ENCODE data around the gene ACOX1. TPM values are rescaled to one million over a fixed set of nuclear protein-coding genes. Genes with fewer than 3 reads are reported as not detected.

ACOX1 gene
- total and polyA plus RNA-seq, 2 experiments from 2014 or later = 17.4 to 36.3 TPM

DNA sequence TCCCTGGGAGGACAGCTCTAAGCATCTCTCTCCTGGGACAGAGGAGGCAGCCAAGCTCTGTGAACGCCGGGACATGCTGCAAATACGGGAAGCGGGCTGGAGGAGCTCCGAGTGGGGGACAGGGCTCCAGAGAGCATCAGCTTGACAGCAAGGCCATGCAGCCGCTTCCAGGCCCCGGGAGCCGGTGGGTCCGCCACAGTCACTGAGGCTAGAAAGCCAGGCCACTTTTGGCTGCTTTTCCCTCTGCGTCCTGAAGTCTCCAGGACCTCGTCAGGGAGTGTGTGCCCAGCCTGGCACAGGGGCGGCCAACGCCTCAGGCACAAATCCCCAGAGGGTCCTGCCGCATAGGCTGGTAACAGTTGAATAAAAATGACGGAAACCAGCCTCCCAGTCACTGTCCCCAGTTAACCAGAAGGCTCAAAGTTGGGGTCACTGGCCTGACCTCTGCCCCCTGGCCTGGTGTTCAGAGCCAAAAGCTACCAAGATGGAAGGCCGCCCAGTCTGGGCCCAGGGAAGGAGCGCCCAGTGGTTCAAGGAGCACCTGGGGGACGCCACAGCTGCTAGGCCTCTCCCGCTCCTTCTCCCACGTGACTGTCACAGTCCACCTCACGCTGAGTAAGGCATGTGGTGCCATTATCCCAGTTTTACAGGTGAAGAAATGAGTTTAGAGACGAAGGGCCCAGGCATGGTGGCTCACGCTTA is 79.0 kb downstream of the ACOX1 start:
- Histone ChIP-seq H4K20me1 (ENCODE audit: insufficient read depth) (no peaks in the 10 kb centered on the region), H3K27ac (no peak overlapping the region), H3K9me2 (ENCODE audit: insufficient read depth) (no peaks in the 10 kb centered on the region), H3K79me2 (ENCODE audit: insufficient read depth) (peaks cover 26% of the 10 kb centered on the region), H3K9ac (no peak overlapping the region), H3K9me3 (ENCODE audit: low read depth) (no peaks in the 10 kb centered on the region), H3K4me2 (ENCODE audit: unreplicated experiment) (no peak overlapping the region), H2AFZ (no peak overlapping the region), H3K36me3 (ENCODE audit: low read depth) (no peaks in the 10 kb centered on the region; the same call in 1 of the 2 replicates), H3K4me3 (no peak overlapping the region), H3F3A (ENCODE audit: insufficient read depth) (peaks cover 20% of the 10 kb centered on the region; the same call in 1 of the 2 replicates), H3K27me3 (replicated peaks; ENCODE audit: insufficient read depth) (no peaks in the 10 kb centered on the region), H3K4me1 (ENCODE audit: insufficient read depth) (peaks cover 14% of the 10 kb centered on the region)
- WGBS, 2 experiments (ENCODE audit: low coverage in 1 of 2, low lambda C conversion rate in 2 of 2, missing lambda C conversion rate in 2 of 2) = 87% methylated on average over 22 to 23 of the region's 23 CpGs
- no peak for DNase-seq
- TF ChIP-seq EZH2 (IDR thresholded peaks at IDR 0.05; ENCODE audit: insufficient read depth, poor library complexity, severe bottlenecking) = no peak
- no peak for TF ChIP-seq EZH2phosphoT487 (IDR thresholded peaks at IDR 0.05; ENCODE audit: insufficient read depth, low read depth)
- in situ Hi-C loops (cut with MboI) = loop anchor here (25.0 kb wide), 1 partner anchor 387 kb away; no protein-coding TSS in a partner anchor

DNA sequence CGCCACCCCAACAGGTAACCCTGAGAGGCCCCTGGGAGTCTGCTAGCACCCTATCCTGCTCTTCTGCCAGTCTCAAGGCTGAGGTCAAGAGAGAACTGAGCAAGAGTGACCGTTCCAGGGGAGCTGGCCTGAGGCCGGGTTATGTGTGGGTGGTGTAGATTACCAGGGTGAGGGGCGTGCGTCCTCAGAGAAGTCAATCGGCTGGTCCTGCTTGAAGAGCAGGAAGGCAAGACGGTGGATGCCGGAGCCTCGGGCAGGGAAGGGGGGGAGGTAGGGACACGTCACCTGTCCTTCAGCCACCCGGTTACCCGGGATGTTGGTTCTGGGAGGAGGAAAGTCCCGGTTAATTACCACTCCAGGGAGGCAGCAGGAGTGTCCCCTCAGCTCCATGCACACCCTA is 79.6 kb downstream of the ACOX1 start:
- Histone ChIP-seq H3K9ac (no peak overlapping the region), H3K79me2 (ENCODE audit: insufficient read depth) (peaks cover 32% of the 10 kb centered on the region), H3K27ac (no peak overlapping the region), H4K20me1 (ENCODE audit: insufficient read depth) (no peaks in the 10 kb centered on the region), H3K9me2 (ENCODE audit: insufficient read depth) (no peaks in the 10 kb centered on the region), H3K27me3 (replicated peaks; ENCODE audit: insufficient read depth) (no peaks in the 10 kb centered on the region), H3K4me1 (ENCODE audit: insufficient read depth) (peaks cover 14% of the 10 kb centered on the region), H3F3A (ENCODE audit: insufficient read depth) (peaks cover 20% of the 10 kb centered on the region; the same call in 1 of the 2 replicates), H3K9me3 (ENCODE audit: low read depth) (no peaks in the 10 kb centered on the region), H3K4me3 (no peak overlapping the region), H2AFZ (no peak overlapping the region), H3K36me3 (ENCODE audit: low read depth) (no peaks in the 10 kb centered on the region; the same call in 1 of the 2 replicates), H3K4me2 (ENCODE audit: unreplicated experiment) (no peak overlapping the region)
- WGBS, 2 experiments (ENCODE audit: low coverage in 1 of 2, low lambda C conversion rate in 2 of 2, missing lambda C conversion rate in 2 of 2) = 95 to 98% methylated on average over 11 to 13 of the region's 13 CpGs
- no peak for TF ChIP-seq EZH2 (IDR thresholded peaks at IDR 0.05; ENCODE audit: insufficient read depth, poor library complexity, severe bottlenecking)
- TF ChIP-seq EZH2phosphoT487 (IDR thresholded peaks at IDR 0.05; ENCODE audit: insufficient read depth, low read depth) = no peak
- DNase-seq = no peak
- in situ Hi-C loops (cut with MboI) = no loop called here

DNA sequence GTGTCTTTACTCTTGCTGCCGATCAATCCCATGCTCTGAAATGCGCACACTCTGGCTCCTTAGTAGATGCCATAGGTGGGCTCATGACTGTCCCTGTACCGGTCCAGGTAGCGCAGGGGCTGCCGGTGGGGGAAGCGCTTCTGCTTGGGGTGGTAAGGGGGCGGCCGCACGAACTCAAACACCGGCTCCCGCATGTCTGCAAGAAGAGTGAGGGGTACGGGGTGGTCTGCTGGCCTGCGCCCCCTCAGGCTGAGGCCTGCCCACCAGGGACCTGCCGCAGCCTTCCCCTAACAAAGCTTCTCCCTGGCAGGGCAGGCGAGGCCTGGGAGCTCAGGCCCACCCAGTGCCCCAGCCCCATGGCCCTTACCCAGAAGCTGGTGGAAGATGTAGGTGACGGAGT is 80.2 kb downstream of the ACOX1 start:
- Histone ChIP-seq H2AFZ (no peak overlapping the region), H3K36me3 (ENCODE audit: low read depth) (no peaks in the 10 kb centered on the region; the same call in 1 of the 2 replicates), H3K4me1 (ENCODE audit: insufficient read depth) (peaks cover 13% of the 10 kb centered on the region), H4K20me1 (ENCODE audit: insufficient read depth) (no peaks in the 10 kb centered on the region), H3K4me2 (ENCODE audit: unreplicated experiment) (no peak overlapping the region), H3K27ac (no peak overlapping the region), H3K4me3 (no peak overlapping the region), H3K9me3 (ENCODE audit: low read depth) (no peaks in the 10 kb centered on the region), H3K9me2 (ENCODE audit: insufficient read depth) (no peaks in the 10 kb centered on the region), H3K9ac (no peak overlapping the region), H3K79me2 (ENCODE audit: insufficient read depth) (peaks cover 29% of the 10 kb centered on the region), H3K27me3 (replicated peaks; ENCODE audit: insufficient read depth) (no peaks in the 10 kb centered on the region), H3F3A (ENCODE audit: insufficient read depth) (peaks cover 15% of the 10 kb centered on the region; the same call in 1 of the 2 replicates)
- DNase-seq = no peak
- in situ Hi-C loops (cut with MboI) = no loop called here
- 93 to 95% methylated on average over 13 to 16 of the region's 16 CpGs for WGBS, 2 experiments (ENCODE audit: low coverage in 1 of 2, low lambda C conversion rate in 2 of 2, missing lambda C conversion rate in 2 of 2)
- TF ChIP-seq EZH2 (IDR thresholded peaks at IDR 0.05; ENCODE audit: insufficient read depth, poor library complexity, severe bottlenecking) (no peak), EZH2phosphoT487 (IDR thresholded peaks at IDR 0.05; ENCODE audit: insufficient read depth, low read depth) (no peak)

DNA sequence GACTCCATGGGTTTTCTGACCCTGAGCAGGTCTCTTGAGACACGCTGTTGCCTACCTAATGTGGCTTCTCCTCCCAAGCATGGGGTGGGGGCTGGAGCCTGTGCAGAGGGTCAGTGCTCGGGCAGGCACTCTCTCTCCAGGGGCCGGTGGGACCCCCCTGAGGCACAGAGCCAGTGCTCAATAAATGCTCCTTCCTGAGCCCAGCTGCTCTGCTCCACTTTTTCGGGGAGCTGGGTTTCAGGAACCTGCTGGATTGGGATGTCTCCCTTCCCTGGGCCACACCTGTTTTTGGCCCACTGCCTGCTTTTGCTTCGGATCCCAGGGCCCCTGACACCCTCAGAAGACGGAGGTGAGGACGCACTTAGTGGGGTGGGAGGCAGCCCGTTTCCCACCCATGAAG is 80.9 kb downstream of the ACOX1 start:
- peaks cover 8% of the 10 kb centered on the region for H3K4me1 ChIP-seq (ENCODE audit: insufficient read depth)
- peaks cover 9% of the 10 kb centered on the region; the same call in 1 of the 2 replicates for H3F3A ChIP-seq (ENCODE audit: insufficient read depth)
- H3K4me3 ChIP-seq = no peak overlapping the region
- in situ Hi-C loops (cut with MboI) = no loop called here
- TF ChIP-seq EZH2phosphoT487 (IDR thresholded peaks at IDR 0.05; ENCODE audit: insufficient read depth, low read depth) = no peak
- TF ChIP-seq EZH2 (IDR thresholded peaks at IDR 0.05; ENCODE audit: insufficient read depth, poor library complexity, severe bottlenecking) = no peak
- no peaks in the 10 kb centered on the region for H3K9me3 ChIP-seq (ENCODE audit: low read depth)
- no peak overlapping the region for H2AFZ ChIP-seq
- no peak overlapping the region for H3K27ac ChIP-seq
- no peak for DNase-seq
- H3K79me2 ChIP-seq (ENCODE audit: insufficient read depth) = peaks cover 22% of the 10 kb centered on the region
- no peaks in the 10 kb centered on the region for H3K9me2 ChIP-seq (ENCODE audit: insufficient read depth)
- WGBS, 2 experiments (ENCODE audit: low coverage in 1 of 2, low lambda C conversion rate in 2 of 2, missing lambda C conversion rate in 2 of 2) = 82 to 83% methylated on average over 8 of the region's 8 CpGs
- no peak overlapping the region for H3K9ac ChIP-seq
- H4K20me1 ChIP-seq (ENCODE audit: insufficient read depth) = no peaks in the 10 kb centered on the region
- no peak overlapping the region for H3K4me2 ChIP-seq (ENCODE audit: unreplicated experiment)
- no peaks in the 10 kb centered on the region; the same call in 1 of the 2 replicates for H3K36me3 ChIP-seq (ENCODE audit: low read depth)
- no peaks in the 10 kb centered on the region for H3K27me3 ChIP-seq (replicated peaks; ENCODE audit: insufficient read depth)

All from GM23248 (cell line).